Central memory CD8-positive, alpha-beta T cell (primary cell): ENCODE measurements around the gene TNFRSF17.
"Not testable (repeated sequence)": the region's sequence is repeated elsewhere in the genome, so short reads cannot be mapped to it uniquely, and the experiment has no call there.

ENCODE experiments used
- ATAC-seq: fragments of 150-1000 bp; cut with Tn5 transposase; replicated peaks from 2 replicates; pipeline ENCODE4 v1.10.0; 2022; ENCODE audit warnings: mild to moderate bottlenecking, moderate FRiP score, moderate number of reproducible peaks; ENCODE audit not compliant: poor library complexity, severe bottlenecking; ENCODE audit errors: extremely low read depth
- DNase-seq, 2 donors: peaks; one replicate each; pipeline ENCODE4 v3.0.0; 2021; ENCODE audit warnings: low spot score in 2 of 2
- H3K27ac Mint-ChIP-seq: one replicate; pipeline ENCODE4 v1.8.0; 2022; ENCODE audit warnings: low read depth, mild to moderate bottlenecking, moderate library complexity, mixed read lengths
- H3K27me3 Mint-ChIP-seq: one replicate; pipeline ENCODE4 v1.8.0; 2022; ENCODE audit warnings: mixed read lengths
- H3K36me3 Mint-ChIP-seq: one replicate; pipeline ENCODE4 v1.8.0; 2022; ENCODE audit warnings: mild to moderate bottlenecking, moderate library complexity, mixed read lengths; ENCODE audit not compliant: insufficient read depth
- H3K4me1 Mint-ChIP-seq: one replicate; pipeline ENCODE4 v1.8.0; 2022; ENCODE audit warnings: mixed read lengths
- H3K4me3 Mint-ChIP-seq: one replicate; pipeline ENCODE4 v1.8.0; 2022; ENCODE audit warnings: mild to moderate bottlenecking, moderate library complexity, mixed read lengths
- H3K9me3 Mint-ChIP-seq: one replicate; pipeline ENCODE4 v1.8.0; 2022; ENCODE audit warnings: mixed read lengths

The TNFRSF17 gene

GRCh38 chr16:11956558-11956957 is 8.5 kb upstream of the TNFRSF17 start:
- no peak for ATAC-seq
- no peaks in the 10 kb centered on the region for H3K4me1 Mint-ChIP-seq
- H3K36me3 Mint-ChIP-seq = no peaks in the 10 kb centered on the region

DNA sequence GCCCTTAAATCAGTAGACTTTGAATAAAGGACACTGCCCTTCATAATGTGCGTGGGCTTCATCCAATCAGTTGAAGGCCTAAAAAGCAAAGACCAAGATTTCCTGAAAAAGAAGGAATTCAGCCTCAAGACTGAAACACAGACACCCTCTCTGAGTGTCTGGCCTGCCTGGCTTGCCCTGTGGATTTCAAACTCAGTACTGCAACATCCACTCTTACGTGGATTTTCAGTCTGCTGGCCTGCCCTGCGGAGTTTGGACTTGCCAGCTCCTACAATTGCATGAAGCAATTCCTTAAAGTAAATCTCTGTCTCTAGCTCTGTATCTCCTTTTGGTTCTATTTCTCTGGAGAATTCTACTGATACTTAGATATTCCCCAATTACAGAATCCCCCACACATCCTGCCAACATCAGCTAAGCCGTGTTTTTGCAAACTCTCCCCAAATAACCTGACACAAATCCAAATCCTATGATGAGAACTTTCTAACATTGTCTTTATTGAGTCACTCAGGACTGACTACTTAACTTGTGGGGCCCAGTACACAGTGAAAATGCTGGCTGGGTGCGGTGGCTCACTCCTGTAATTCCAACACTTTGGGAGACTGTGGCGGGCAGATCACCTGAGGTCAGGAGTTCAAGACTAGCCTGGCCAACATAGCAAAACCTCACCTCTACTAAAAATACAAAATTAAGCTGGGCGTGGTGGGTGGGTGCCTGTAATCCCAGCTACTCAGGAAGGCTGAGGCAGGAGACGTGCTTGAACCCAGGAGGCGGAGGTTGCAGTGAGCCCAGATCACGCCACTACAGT is 7.2 kb upstream of the TNFRSF17 start:
- Mint-ChIP-seq H3K4me3 (no peak overlapping the region), H3K4me1 (no peaks in the 10 kb centered on the region), H3K36me3 (no peaks in the 10 kb centered on the region), H3K27ac (no peak overlapping the region), H3K9me3 (no peaks in the 10 kb centered on the region), H3K27me3 (peaks cover 8% of the 10 kb centered on the region)
- ATAC-seq (no peak), DNase-seq (no peak)

More at GRCh38 chr16:11956558-11956957, 8.5 kb upstream of the TNFRSF17 start:
- no peak overlapping the region for H3K4me3 Mint-ChIP-seq
- no peaks in the 10 kb centered on the region for H3K9me3 Mint-ChIP-seq
- H3K27ac Mint-ChIP-seq = no peak overlapping the region
- peaks cover 8% of the 10 kb centered on the region for H3K27me3 Mint-ChIP-seq
- no peak for DNase-seq

DNA sequence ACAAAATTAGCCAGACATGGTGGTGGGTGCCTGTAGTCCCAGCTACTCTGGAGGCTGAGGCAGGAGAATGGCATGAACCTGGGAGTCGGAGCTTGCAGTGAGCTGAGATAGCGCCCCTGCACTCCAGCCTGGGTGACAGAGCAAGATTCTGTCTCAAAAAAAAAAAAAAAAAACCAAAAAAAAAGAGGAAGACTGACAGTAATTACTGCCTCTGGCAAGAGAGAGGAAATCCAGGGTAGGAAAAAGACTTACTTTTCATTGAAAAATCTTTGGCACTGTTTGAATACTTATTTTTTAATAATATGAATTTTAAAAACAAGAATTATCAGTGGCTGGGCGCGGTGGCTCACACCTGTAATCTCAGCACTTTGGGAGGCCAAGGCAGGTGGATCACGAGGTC is 2.6 kb upstream of the TNFRSF17 start:
- not testable (repeated sequence) for H3K27ac Mint-ChIP-seq, DNase-seq, H3K4me1 Mint-ChIP-seq, H3K4me3 Mint-ChIP-seq, H3K36me3 Mint-ChIP-seq, H3K9me3 Mint-ChIP-seq, H3K27me3 Mint-ChIP-seq, ATAC-seq

GRCh38 chr16:11962978-11963377 is 2.0 kb upstream of the TNFRSF17 start:
- H3K4me3 Mint-ChIP-seq, DNase-seq, H3K9me3 Mint-ChIP-seq, H3K27ac Mint-ChIP-seq, H3K27me3 Mint-ChIP-seq, H3K4me1 Mint-ChIP-seq, H3K36me3 Mint-ChIP-seq, ATAC-seq: not testable (repeated sequence)

DNA sequence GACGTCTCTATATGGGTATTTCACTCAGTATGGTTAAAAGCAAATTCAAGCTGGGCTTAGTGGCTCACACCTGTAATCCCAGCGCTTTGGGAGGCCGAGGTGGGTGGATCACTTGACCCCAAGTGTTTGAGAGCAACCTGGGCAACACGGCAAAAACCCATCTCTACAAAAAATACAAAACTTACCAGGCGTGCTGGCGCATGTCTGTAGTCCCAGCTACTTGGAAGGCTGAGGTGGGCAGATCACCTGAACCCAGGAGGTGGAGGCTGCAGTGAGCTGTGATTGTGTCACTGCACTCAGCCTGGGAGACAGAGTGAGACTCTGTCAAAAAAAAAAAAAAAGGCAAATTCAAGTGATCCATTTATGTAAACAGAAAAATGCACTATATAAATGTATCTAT is 1.3 kb upstream of the TNFRSF17 start:
- Mint-ChIP-seq H3K9me3 (no peaks in the 10 kb centered on the region), H3K27me3 (no peaks in the 10 kb centered on the region), H3K4me1 (no peaks in the 10 kb centered on the region), H3K27ac (no peak overlapping the region), H3K4me3 (no peak overlapping the region), H3K36me3 (no peaks in the 10 kb centered on the region)
- no peak for ATAC-seq
- DNase-seq = no peak

DNA sequence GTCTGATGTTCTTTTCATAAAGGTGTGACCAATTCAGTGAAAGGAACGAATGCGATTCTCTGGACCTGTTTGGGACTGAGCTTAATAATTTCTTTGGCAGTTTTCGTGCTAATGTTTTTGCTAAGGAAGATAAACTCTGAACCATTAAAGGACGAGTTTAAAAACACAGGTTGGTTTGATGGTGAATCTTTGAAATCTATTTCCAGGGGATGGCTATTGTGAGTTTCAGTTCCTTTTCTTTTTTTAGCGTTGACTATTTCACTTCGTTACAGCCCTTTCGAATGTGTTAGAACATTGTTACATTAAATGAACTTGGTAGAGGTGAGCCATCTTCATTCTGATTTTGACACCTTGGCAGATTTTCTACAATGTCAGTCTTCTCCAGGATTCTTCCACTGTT is 1.2 kb downstream of the TNFRSF17 start:
- Mint-ChIP-seq H3K27ac (no peak overlapping the region), H3K9me3 (no peaks in the 10 kb centered on the region), H3K4me3 (no peak overlapping the region), H3K36me3 (peaks cover 1% of the 10 kb centered on the region), H3K4me1 (no peaks in the 10 kb centered on the region), H3K27me3 (no peaks in the 10 kb centered on the region)
- no peak for DNase-seq
- no peak for ATAC-seq

DNA sequence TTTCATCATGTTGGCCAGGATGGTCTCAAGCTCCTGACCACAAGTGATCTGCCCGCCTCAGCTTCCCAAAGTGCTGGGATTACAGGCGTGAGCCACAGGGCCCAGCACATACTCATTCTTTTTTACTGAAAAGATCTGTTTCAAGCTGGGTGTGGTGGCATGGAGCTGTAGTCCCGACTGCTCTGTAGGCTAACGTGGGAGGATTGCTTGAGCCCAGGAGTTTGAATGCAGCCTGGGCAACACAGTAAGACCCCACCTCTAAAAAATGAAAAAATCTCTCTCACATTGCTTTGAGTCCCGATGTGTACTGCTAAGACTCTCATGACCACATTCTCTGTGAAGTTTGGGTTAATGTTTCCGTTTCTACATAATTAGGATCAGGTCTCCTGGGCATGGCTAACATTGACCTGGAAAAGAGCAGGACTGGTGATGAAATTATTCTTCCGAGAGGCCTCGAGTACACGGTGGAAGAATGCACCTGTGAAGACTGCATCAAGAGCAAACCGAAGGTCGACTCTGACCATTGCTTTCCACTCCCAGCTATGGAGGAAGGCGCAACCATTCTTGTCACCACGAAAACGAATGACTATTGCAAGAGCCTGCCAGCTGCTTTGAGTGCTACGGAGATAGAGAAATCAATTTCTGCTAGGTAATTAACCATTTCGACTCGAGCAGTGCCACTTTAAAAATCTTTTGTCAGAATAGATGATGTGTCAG is 2.3 kb downstream of the TNFRSF17 start:
- Mint-ChIP-seq H3K4me3 (no peak overlapping the region), H3K4me1 (no peaks in the 10 kb centered on the region), H3K27me3 (no peaks in the 10 kb centered on the region), H3K27ac (no peak overlapping the region), H3K36me3 (peaks cover 1% of the 10 kb centered on the region), H3K9me3 (no peaks in the 10 kb centered on the region)
- ATAC-seq (no peak), DNase-seq (no peak)

DNA sequence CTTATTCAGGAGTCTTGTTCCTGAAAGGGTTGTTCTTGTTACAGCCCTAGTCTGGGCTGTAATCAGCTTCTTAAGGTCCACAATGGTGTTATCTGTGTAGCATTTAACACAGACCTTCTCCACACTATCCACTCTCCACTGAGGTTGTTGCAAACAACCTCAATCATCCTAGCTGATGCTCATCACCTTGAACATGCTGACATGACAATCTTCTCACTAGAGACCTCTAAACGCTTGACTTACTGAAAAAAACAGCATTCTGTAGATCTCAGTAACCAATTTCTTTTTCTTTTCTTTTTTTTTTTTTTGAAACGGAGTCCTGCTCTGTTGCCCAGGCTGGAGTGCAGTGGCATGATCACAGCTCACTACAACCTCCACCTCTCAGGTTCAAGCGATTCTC is 3.6 kb downstream of the TNFRSF17 start:
- DNase-seq (no peak), ATAC-seq (no peak)
- Mint-ChIP-seq H3K27ac (no peak overlapping the region), H3K27me3 (no peaks in the 10 kb centered on the region), H3K36me3 (peaks cover 1% of the 10 kb centered on the region), H3K9me3 (no peaks in the 10 kb centered on the region), H3K4me3 (no peak overlapping the region), H3K4me1 (no peaks in the 10 kb centered on the region)

- not testable (repeated sequence) for ATAC-seq, H3K4me1 Mint-ChIP-seq, H3K27ac Mint-ChIP-seq
Observed at GRCh38 chr16:11970292-11970691, 5.3 kb downstream of the TNFRSF17 start.

GRCh38 chr16:11972128-11972527 is 7.1 kb downstream of the TNFRSF17 start:
- no peaks in the 10 kb centered on the region for H3K9me3 Mint-ChIP-seq
- no peaks in the 10 kb centered on the region for H3K27me3 Mint-ChIP-seq
- peaks cover 8% of the 10 kb centered on the region for H3K36me3 Mint-ChIP-seq
- no peak for DNase-seq
- H3K4me3 Mint-ChIP-seq = no peak overlapping the region
- ATAC-seq = no peak
- peaks cover 18% of the 10 kb centered on the region for H3K4me1 Mint-ChIP-seq
- no peak overlapping the region for H3K27ac Mint-ChIP-seq

More at GRCh38 chr16:11970292-11970691, 5.3 kb downstream of the TNFRSF17 start:
- DNase-seq, H3K27me3 Mint-ChIP-seq, H3K4me3 Mint-ChIP-seq, H3K36me3 Mint-ChIP-seq, H3K9me3 Mint-ChIP-seq: not testable (repeated sequence)

- DNase-seq (no peak), ATAC-seq (no peak)
- H3K36me3 Mint-ChIP-seq = peaks cover 9% of the 10 kb centered on the region
- H3K4me3 Mint-ChIP-seq = no peak overlapping the region
- H3K9me3 Mint-ChIP-seq = no peaks in the 10 kb centered on the region
- H3K4me1 Mint-ChIP-seq = peaks cover 27% of the 10 kb centered on the region
- H3K27me3 Mint-ChIP-seq = no peaks in the 10 kb centered on the region
- H3K27ac Mint-ChIP-seq = no peak overlapping the region
Observed at GRCh38 chr16:11973070-11973469, 8.1 kb downstream of the TNFRSF17 start.

DNA sequence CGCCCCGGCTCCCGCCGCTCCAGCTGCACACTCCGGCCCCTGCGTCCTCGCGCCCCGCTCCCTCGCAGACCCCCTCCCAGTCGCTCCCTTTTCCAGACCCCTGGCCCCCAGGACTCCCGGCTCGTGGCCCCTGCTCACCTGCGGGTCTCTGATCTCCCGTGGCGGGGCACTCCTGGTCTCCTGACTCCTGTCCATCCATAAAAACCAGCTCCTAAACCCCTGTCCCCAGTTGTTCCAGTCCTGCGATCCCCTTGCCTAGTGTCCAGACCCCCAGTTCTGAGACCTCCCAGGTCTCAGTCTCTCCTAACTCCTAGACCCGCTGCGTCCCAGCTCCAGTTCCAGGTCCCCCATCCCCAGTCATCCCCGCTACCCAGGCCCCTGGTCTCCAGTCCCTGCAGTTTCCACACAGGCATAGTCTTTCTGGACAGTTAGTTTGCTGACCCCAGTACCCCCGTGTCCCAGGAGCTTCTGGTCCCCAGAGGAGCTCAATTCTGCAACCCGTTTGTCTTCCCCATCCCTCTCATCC is 11.9 kb downstream of the TNFRSF17 start:
- DNase-seq = no peak
- Mint-ChIP-seq H3K9me3 (no peaks in the 10 kb centered on the region), H3K27me3 (no peaks in the 10 kb centered on the region), H3K27ac (peak overlapping the region; percentile 93), H3K4me3 (peak overlapping the region; percentile 93), H3K36me3 (peaks cover 8% of the 10 kb centered on the region), H3K4me1 (peaks cover 45% of the 10 kb centered on the region)
- no peak for ATAC-seq
